A549 (cell line): Measurements from ENCODE around the gene SLC25A48. TPM values are rescaled to one million over a fixed set of nuclear protein-coding genes. Genes with fewer than 3 reads are reported as not detected.

Experiments
- ATAC-seq, 2 experiments: fragments of 200-7000 bp in 1 of 2; fragments of >200 bp in 1 of 2; cut with Nextera tagmentation in 1 of 2; cut with Tn5 transposase in 1 of 2; 3 replicates each; pipeline versions ENCODE4 v1.8.0 to v1.9.1; 2018 to 2020; ENCODE audit warnings: mild to moderate bottlenecking in 1 of 2, moderate library complexity in 1 of 2
- CTCF ChIA-PET: fragments of 300-600 bp; sonication (Branson Sonifier 250); formaldehyde crosslinking; extraction: SDS; loops from one replicate; lab custom pipeline; 2021; ENCODE audit warnings: antibody characterized with exemption, inconsistent platforms; lab: Yijun Ruan, JAX
- POLR2A ChIA-PET: fragments of 350-600 bp; formaldehyde crosslinking; extraction: SDS; loops from one replicate; lab custom pipeline; 2021; ENCODE audit warnings: antibody characterized with exemption, inconsistent platforms; lab: Yijun Ruan, JAX
- DNase-seq, 2 experiments: peaks; one replicate each; pipeline versions ENCODE4 v3.0.0 to v3.0.0-alpha.2; 2011 to 2016; ENCODE audit warnings: low read depth in 1 of 2, low spot score in 1 of 2
- FAIRE-seq: peaks from 2 replicates; lab custom pipeline; 2011; peaks lifted over from hg19 to GRCh38; lab: Jason Lieb, UNC
- H3K27ac ChIP-seq, 2 experiments: fragments of >200 bp; sonication (Bioruptor Twin); formaldehyde crosslinking; 3 replicates each; pipeline ENCODE4 v1.5.1; 2016 to 2017
- H3K4me1 ChIP-seq: fragments of >200 bp; sonication (Bioruptor Twin); formaldehyde crosslinking; 3 replicates; pipeline ENCODE4 v1.6.1; 2016
- H3K4me2 ChIP-seq: fragments of >200 bp; sonication (Bioruptor Twin); formaldehyde crosslinking; 3 replicates; pipeline ENCODE4 v1.6.1; 2016
- H3K4me3 ChIP-seq: fragments of >200 bp; sonication (Bioruptor Twin); formaldehyde crosslinking; 3 replicates; pipeline ENCODE4 v1.5.1; 2016
- H3K9me3 ChIP-seq: fragments of >200 bp; sonication (Bioruptor Twin); formaldehyde crosslinking; 3 replicates; pipeline ENCODE4 v1.6.1; 2016
- BHLHE40 ChIP-seq: IDR thresholded peaks from 2 replicates; pipeline ENCODE4 v1.6.1; 2012; ENCODE audit warnings: low read depth, low read length, inconsistent platforms
- CBX8 ChIP-seq: fragments of 200-600 bp; sonication (generic); IDR thresholded peaks from 2 replicates; pipeline ENCODE4 v1.6.1; 2016
- CHD4 ChIP-seq: fragments of 200-600 bp; sonication (generic); IDR thresholded peaks from 2 replicates; pipeline ENCODE4 v1.6.1; 2016; ENCODE audit warnings: antibody characterized with exemption, mild to moderate bottlenecking, borderline replicate concordance
- EHMT2 ChIP-seq: fragments of 200-600 bp; sonication (generic); IDR thresholded peaks from 2 replicates; pipeline ENCODE4 v1.6.1; 2016; ENCODE audit warnings: antibody characterized with exemption, low read depth, mild to moderate bottlenecking, moderate library complexity
- EP300 ChIP-seq, 2 experiments: fragments of >200 bp; sonication (Bioruptor Twin); formaldehyde crosslinking; IDR thresholded peaks; 2 replicates in 1 of 2; 3 replicates in 1 of 2; pipeline ENCODE4 v1.6.1; 2016 to 2017
- ESRRA ChIP-seq: fragments of 150-350 bp; IDR thresholded peaks from 2 replicates; pipeline ENCODE4 v1.6.1; 2014; ENCODE audit warnings: mild to moderate bottlenecking, low read length, borderline replicate concordance
- FOSB ChIP-seq: fragments of 250-450 bp; sonication (Bioruptor Pico); IDR thresholded peaks from 2 replicates; pipeline ENCODE4 v1.5.0; 2020; ENCODE audit warnings: mild to moderate bottlenecking, moderate library complexity
- HOXA7 ChIP-seq: fragments of 250-450 bp; sonication (Bioruptor Pico); IDR thresholded peaks from 2 replicates; pipeline ENCODE4 v1.5.0; 2020; ENCODE audit warnings: mild to moderate bottlenecking, moderate library complexity
- KDM5A ChIP-seq: fragments of 200-600 bp; sonication (generic); IDR thresholded peaks from 2 replicates; pipeline ENCODE4 v1.6.1; 2016; ENCODE audit warnings: antibody characterized with exemption, mild to moderate bottlenecking
- MAFK ChIP-seq: fragments of 450-650 bp; IDR thresholded peaks from 2 replicates; pipeline ENCODE4 v1.6.1; 2014; ENCODE audit not compliant: partially characterized antibody
- MYC ChIP-seq: IDR thresholded peaks from 2 replicates; pipeline ENCODE4 v1.6.1; 2012; ENCODE audit warnings: mild to moderate bottlenecking, inconsistent platforms, low read length, improper control_type of control experiment, borderline replicate concordance
- NFE2L2 ChIP-seq: fragments of 150-350 bp; conservative IDR thresholded peaks from 2 replicates; pipeline ENCODE4 v1.6.1; 2014; ENCODE audit warnings: low read length
- POLR2A ChIP-seq: IDR thresholded peaks from 2 replicates; pipeline ENCODE4 v1.6.1; 2012; ENCODE audit warnings: mild to moderate bottlenecking, low read length
- POLR2AphosphoS2 ChIP-seq: conservative IDR thresholded peaks from 2 replicates; pipeline ENCODE4 v1.6.1; 2012; ENCODE audit warnings: low read length, improper control_type of control experiment, inconsistent platforms
- RAD21 ChIP-seq, 2 experiments: fragments of >200 bp in 1 of 2; sonication (Bioruptor Twin) in 1 of 2; formaldehyde crosslinking in 1 of 2; IDR thresholded peaks in 1 of 2; conservative IDR thresholded peaks in 1 of 2; 2 replicates in 1 of 2; 3 replicates in 1 of 2; pipeline ENCODE4 v1.6.1; 2012 to 2018; ENCODE audit warnings: inconsistent platforms in 1 of 2
- ZC3H11A ChIP-seq: fragments of 450-650 bp; IDR thresholded peaks from 2 replicates; pipeline ENCODE4 v1.6.1; 2014; ENCODE audit warnings: antibody characterized with exemption, mild to moderate bottlenecking
- ZFP36 ChIP-seq: fragments of 450-650 bp; IDR thresholded peaks from 2 replicates; pipeline ENCODE4 v1.6.1; 2014; ENCODE audit warnings: borderline replicate concordance; ENCODE audit not compliant: partially characterized antibody
- ZSCAN20 ChIP-seq: fragments of 250-450 bp; sonication (Bioruptor Pico); IDR thresholded peaks from 2 replicates; pipeline ENCODE4 v1.8.0; 2022; ENCODE audit warnings: mild to moderate bottlenecking, moderate library complexity
- WGBS: methylation state at CpG from one replicate; pipeline ENCODE4 v1.1.6; 2017; ENCODE audit errors: missing lambda C conversion rate; 5-methylcytosine and 5-hydroxymethylcytosine counted together
- polyA plus RNA-seq, 4 experiments: library from polyadenylated mRNA; depleted of rRNA in 3 of 4; stranded (reverse); fragments of >200 nt; fragmentation: RNase III in 1 of 4; extraction: RNeasy Plus Mini Kit Qiagen cat#74134 plus additional on column Dnase treatment in 1 of 4; gene quantifications; 2 replicates in 3 of 4; 3 replicates in 1 of 4; pipeline ENCODE4 v1.2.3, GENCODE V29; 2011 to 2017
- TF ChIP-seq, protein P1 (sequence below): fragments of 250-450 bp; sonication (Bioruptor Pico); IDR thresholded peaks from 2 replicates; pipeline ENCODE4 v1.5.0; 2020; ENCODE audit warnings: low read depth, mild to moderate bottlenecking, moderate library complexity
- TF ChIP-seq, protein P2 (sequence below): IDR thresholded peaks from 2 replicates; pipeline ENCODE4 v1.6.1; 2012; ENCODE audit warnings: low read depth, borderline replicate concordance
- TF ChIP-seq, protein P3 (sequence below): fragments of 150-350 bp; IDR thresholded peaks from 2 replicates; pipeline ENCODE4 v1.6.1; 2014; ENCODE audit warnings: low read depth, mild to moderate bottlenecking, low read length
- TF ChIP-seq, protein P4 (sequence below): fragments of >200 bp; sonication (Bioruptor Twin); formaldehyde crosslinking; IDR thresholded peaks from 3 replicates; pipeline ENCODE4 v1.5.1; 2016

Gene SLC25A48
- polyA plus RNA-seq, 2 of the 4 experiments (the other 2 are of a cell fraction), result 0.18 TPM; not detected in 1

DNA sequence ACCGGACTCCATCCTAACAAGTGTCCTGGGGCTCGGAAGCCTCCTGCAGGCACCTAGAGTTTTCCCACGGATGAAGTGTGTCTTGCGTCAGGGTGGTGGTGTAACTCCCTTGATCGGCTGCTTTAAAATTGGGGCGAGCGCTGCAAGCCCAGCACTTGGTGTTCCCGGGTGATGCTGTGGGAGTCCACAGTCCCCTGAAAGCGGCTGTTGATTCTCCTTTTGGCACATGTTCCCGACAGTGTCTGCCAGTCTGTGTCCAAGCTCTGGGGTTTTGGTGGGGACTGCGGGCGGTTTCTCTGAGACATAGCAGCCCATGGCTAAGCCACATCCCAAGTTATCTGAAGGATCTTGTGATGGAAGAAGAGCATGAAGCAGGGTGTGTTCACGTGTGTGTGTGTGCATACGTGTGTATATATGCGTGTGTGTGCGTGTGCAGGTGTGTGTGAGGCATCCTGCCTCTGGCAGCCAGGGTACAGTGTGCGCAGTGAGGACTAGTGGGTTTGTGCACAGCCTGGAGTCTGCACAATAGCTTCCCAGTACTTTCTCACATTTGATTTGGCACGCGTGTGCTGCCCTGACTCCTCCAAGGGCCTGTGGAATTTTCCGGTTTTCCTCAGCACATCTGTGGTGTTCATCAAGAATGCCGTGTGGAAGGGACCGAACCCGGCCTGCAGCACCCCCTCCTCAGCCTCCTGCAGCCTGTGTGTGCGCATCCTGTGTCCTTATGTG is 16.9 kb downstream of the SLC25A48 start:
- no peak overlapping the region for H3K4me3 ChIP-seq
- no peak for DNase-seq
- H3K27ac ChIP-seq, result no peak overlapping the region
- H3K4me2 ChIP-seq, result no peak overlapping the region
- no peaks in the 10 kb centered on the region for H3K4me1 ChIP-seq
- peaks cover 4% of the 10 kb centered on the region; the same call in 1 of the 3 replicates for H3K9me3 ChIP-seq
- WGBS, result 57% methylated on average over 20 of the region's 24 CpGs
- POLR2A ChIA-PET, result no interaction called here
- TF ChIP-seq BHLHE40, result no peak
- TF ChIP-seq, protein P1, sequence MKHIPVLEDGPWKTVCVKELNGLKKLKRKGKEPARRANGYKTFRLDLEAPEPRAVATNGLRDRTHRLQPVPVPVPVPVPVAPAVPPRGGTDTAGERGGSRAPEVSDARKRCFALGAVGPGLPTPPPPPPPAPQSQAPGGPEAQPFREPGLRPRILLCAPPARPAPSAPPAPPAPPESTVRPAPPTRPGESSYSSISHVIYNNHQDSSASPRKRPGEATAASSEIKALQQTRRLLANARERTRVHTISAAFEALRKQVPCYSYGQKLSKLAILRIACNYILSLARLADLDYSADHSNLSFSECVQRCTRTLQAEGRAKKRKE (CRISPR knock-in tag), result no peak
- no peak for TF ChIP-seq ESRRA
- no peak for TF ChIP-seq ZSCAN20 (CRISPR knock-in tag)
- TF ChIP-seq CHD4, result no peak
- ATAC-seq, result no peak
- CTCF ChIA-PET, result interaction anchor here (1.0 to 1.8 kb wide), 2 partner anchors 21 kb away, joined by 3 to 6 read pairs; no protein-coding TSS in a partner anchor
- no peak for FAIRE-seq

DNA sequence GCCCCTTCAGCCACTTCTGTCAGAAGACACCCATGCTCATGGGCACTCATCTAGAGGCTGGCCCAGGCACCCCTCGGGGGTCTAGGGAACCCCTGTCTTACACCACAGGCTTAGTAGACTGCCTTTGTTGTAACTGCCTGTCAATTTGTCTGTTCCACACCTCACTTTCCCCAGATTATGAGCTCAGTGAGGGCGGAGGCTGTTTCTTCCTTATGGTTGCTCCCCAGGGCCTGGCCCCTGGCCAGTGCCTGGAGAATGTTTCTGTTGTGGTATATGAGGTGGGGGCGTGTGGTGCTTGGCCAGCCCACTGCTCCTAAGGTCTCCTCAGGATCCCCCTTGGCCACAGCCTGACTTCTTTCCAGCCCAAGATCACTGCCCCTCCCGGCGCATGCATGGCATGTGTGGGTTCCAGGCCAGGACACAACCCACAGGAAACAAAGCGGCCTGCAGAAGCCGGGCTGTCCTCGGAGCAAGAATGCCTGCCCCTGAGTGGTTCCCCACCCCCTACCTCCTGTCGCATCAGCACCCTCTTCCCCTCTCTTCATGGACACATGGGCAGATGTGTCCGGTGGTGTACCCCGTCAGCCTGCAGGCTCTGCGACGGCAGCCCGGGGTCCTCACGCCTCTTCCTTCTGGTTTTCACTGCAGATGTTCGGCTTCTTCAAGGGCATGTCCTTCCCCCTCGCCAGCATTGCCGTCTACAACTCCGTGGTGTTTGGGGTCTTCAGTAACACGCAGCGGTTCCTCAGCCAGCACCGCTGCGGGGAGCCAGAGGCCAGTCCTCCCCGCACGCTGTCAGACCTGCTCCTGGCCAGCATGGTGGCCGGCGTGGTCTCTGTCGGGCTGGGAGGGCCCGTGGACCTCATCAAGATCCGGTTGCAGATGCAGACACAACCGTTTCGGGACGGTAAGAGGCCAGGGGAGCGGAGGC is 17.7 kb downstream of the SLC25A48 start:
- H3K27ac ChIP-seq, result no peak overlapping the region
- CTCF ChIA-PET, result interaction anchor here (1.0 kb wide), 1 partner anchor 22 kb away, joined by 3 read pairs; no protein-coding TSS in a partner anchor
- no peaks in the 10 kb centered on the region for H3K4me1 ChIP-seq
- no peak overlapping the region for H3K4me3 ChIP-seq
- POLR2A ChIA-PET, result no interaction called here
- FAIRE-seq (no peak), ATAC-seq (no peak), DNase-seq (no peak)
- H3K9me3 ChIP-seq, result peaks cover 4% of the 10 kb centered on the region; the same call in 1 of the 3 replicates
- TF ChIP-seq ZFP36, result no peak
- no peak for TF ChIP-seq BHLHE40
- TF ChIP-seq KDM5A, result no peak
- TF ChIP-seq RAD21 (conservative IDR thresholded peaks at IDR 0.05 in 1 of 2, IDR thresholded peaks at IDR 0.05 in 1 of 2), result no peak
- TF ChIP-seq FOSB (CRISPR knock-in tag), result no peak
- TF ChIP-seq CBX8, result no peak
- no peak for TF ChIP-seq NFE2L2
- TF ChIP-seq EP300 (IDR thresholded peaks at IDR 0.05), result no peak
- no peak for TF ChIP-seq MYC
- TF ChIP-seq HOXA7 (CRISPR knock-in tag), result no peak
- TF ChIP-seq MAFK, result no peak
- H3K4me2 ChIP-seq, result no peak overlapping the region
- 68% methylated on average over 24 of the region's 34 CpGs for WGBS

DNA sequence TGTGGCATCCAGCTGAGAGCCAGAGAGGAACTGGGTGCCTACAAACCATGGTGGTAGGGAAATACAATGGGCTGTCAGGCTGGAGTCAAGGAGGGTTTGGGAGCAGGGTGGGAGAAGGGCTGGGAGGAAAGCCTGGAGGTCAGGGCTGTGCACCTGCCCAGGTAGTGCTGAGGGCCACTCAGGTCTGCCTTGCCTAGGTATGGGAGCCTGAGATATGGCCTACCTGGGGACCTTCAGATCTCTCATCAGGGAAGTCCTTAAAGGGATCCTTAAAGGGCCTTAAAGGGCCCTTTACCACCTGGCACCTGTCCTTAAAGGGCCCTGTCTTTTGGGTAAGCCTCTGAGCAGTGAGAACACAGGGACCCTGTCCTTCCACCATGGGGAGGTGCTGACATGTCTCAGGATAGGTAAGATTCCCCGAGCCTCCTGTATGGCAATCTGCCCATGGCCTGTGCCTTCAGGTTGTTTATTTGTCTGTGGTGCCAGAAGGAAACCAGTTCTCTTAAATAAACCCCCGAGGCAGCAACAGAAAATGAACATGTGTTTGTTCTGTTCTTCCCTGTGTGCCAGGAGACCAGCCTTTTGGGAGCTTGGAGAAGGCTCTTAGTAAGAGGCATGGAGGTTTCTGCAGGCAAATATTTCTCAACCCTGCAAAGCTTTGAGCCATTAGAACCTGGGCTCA is 23.3 kb downstream of the SLC25A48 start:
- no peak for FAIRE-seq
- H3K27ac ChIP-seq, result no peak overlapping the region
- ATAC-seq, result no peak
- H3K4me2 ChIP-seq, result no peak overlapping the region
- TF ChIP-seq ZFP36, result no peak
- TF ChIP-seq, protein P2, sequence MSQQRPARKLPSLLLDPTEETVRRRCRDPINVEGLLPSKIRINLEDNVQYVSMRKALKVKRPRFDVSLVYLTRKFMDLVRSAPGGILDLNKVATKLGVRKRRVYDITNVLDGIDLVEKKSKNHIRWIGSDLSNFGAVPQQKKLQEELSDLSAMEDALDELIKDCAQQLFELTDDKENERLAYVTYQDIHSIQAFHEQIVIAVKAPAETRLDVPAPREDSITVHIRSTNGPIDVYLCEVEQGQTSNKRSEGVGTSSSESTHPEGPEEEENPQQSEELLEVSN, result no peak
- TF ChIP-seq ZC3H11A, result no peak
- no peak for TF ChIP-seq CHD4
- TF ChIP-seq, protein P3, sequence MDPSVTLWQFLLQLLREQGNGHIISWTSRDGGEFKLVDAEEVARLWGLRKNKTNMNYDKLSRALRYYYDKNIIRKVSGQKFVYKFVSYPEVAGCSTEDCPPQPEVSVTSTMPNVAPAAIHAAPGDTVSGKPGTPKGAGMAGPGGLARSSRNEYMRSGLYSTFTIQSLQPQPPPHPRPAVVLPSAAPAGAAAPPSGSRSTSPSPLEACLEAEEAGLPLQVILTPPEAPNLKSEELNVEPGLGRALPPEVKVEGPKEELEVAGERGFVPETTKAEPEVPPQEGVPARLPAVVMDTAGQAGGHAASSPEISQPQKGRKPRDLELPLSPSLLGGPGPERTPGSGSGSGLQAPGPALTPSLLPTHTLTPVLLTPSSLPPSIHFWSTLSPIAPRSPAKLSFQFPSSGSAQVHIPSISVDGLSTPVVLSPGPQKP, result no peak
- TF ChIP-seq, protein P4, sequence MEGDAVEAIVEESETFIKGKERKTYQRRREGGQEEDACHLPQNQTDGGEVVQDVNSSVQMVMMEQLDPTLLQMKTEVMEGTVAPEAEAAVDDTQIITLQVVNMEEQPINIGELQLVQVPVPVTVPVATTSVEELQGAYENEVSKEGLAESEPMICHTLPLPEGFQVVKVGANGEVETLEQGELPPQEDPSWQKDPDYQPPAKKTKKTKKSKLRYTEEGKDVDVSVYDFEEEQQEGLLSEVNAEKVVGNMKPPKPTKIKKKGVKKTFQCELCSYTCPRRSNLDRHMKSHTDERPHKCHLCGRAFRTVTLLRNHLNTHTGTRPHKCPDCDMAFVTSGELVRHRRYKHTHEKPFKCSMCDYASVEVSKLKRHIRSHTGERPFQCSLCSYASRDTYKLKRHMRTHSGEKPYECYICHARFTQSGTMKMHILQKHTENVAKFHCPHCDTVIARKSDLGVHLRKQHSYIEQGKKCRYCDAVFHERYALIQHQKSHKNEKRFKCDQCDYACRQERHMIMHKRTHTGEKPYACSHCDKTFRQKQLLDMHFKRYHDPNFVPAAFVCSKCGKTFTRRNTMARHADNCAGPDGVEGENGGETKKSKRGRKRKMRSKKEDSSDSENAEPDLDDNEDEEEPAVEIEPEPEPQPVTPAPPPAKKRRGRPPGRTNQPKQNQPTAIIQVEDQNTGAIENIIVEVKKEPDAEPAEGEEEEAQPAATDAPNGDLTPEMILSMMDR, result no peak
- no peak for TF ChIP-seq ZSCAN20 (CRISPR knock-in tag)
- TF ChIP-seq, protein P1 (CRISPR knock-in tag), result no peak
- no peak for TF ChIP-seq RAD21 (conservative IDR thresholded peaks at IDR 0.05 in 1 of 2, IDR thresholded peaks at IDR 0.05 in 1 of 2)
- no peak for TF ChIP-seq MYC
- no peak for TF ChIP-seq EHMT2
- TF ChIP-seq POLR2A, result no peak
- TF ChIP-seq POLR2AphosphoS2, result no peak
- 5% methylated on average over 2 of the region's 2 CpGs for WGBS
- ChIA-PET CTCF (interaction anchor here (1.2 to 1.7 kb wide), 2 partner anchors 306 to 392 kb away, joined by 3 to 5 read pairs; no protein-coding TSS in a partner anchor), POLR2A (no interaction called here)
- H3K4me3 ChIP-seq, result no peak overlapping the region
- DNase-seq, result no peak
- H3K4me1 ChIP-seq, result no peaks in the 10 kb centered on the region
- H3K9me3 ChIP-seq, result peaks cover 4% of the 10 kb centered on the region; the same call in 1 of the 3 replicates
